Muscle of arm (tissue), 12 donors: Measurements from ENCODE around the gene EVPLL. TPM values are rescaled to one million over a fixed set of nuclear protein-coding genes. Genes with fewer than 3 reads are reported as not detected.
A peak's percentile ranks its signal among the peaks of the same experiment; 100 is the strongest.
"Not testable (repeated sequence)": the region's sequence is repeated elsewhere in the genome, so short reads cannot be mapped to it uniquely, and the experiment has no call there.

ENCODE experiments used
- DNase-seq: peaks from one replicate; pipeline ENCODE4 v3.0.0-alpha.2; 2013
- polyA plus RNA-seq, 12 donors: library from polyadenylated mRNA; unstranded; fragments of 120-200 nt; gene quantifications; one replicate each; pipeline ENCODE4 v1.2.1, GENCODE V29; 2013; ENCODE audit not compliant: insufficient read length in 12 of 12

Gene EVPLL
- polyA plus RNA-seq, 12 donors = 0.43 to 1.2 (median 0.45) TPM; not detected in 9

- DNase-seq = not testable (repeated sequence)
Observed at GRCh38 chr17:18378614-18379013, 1.0 kb downstream of the EVPLL start.

GRCh38 chr17:18379246-18380146, 1.9 kb downstream of the EVPLL start:
- no peak for DNase-seq

GRCh38 chr17:18380471-18381157, 3.0 kb downstream of the EVPLL start:
- no peak for DNase-seq

GRCh38 chr17:18381158-18381952, 3.8 kb downstream of the EVPLL start:
- DNase-seq = no peak

- no peak for DNase-seq
Observed at GRCh38 chr17:18381953-18382245, 4.3 kb downstream of the EVPLL start.

GRCh38 chr17:18382441-18383078, 5.0 kb downstream of the EVPLL start:
- DNase-seq = no peak

GRCh38 chr17:18383079-18383481, 5.5 kb downstream of the EVPLL start:
- DNase-seq = not testable (repeated sequence)

GRCh38 chr17:18384271-18384670, 6.7 kb downstream of the EVPLL start:
- not testable (repeated sequence) for DNase-seq

GRCh38 chr17:18387583-18387982, 10.0 kb downstream of the EVPLL start:
- not testable (repeated sequence) for DNase-seq

GRCh38 chr17:18388266-18388665, 10.7 kb downstream of the EVPLL start:
- not testable (repeated sequence) for DNase-seq

- not testable (repeated sequence) for DNase-seq
Observed at GRCh38 chr17:18388728-18389127, 11.2 kb downstream of the EVPLL start.

- not testable (repeated sequence) for DNase-seq
Observed at GRCh38 chr17:18401872-18402590, 24.5 kb downstream of the EVPLL start.

- DNase-seq = not testable (repeated sequence)
Observed at GRCh38 chr17:18403166-18403565, 25.6 kb downstream of the EVPLL start.

- not testable (repeated sequence) for DNase-seq
Observed at GRCh38 chr17:18403604-18404003, 26.0 kb downstream of the EVPLL start.

- not testable (repeated sequence) for DNase-seq
Observed at GRCh38 chr17:18408906-18409305, 31.3 kb downstream of the EVPLL start.

- not testable (repeated sequence) for DNase-seq
Observed at GRCh38 chr17:18409321-18409720, 31.7 kb downstream of the EVPLL start.

- DNase-seq = peak; percentile 51
Observed at GRCh38 chr17:18410736-18411135, 33.2 kb downstream of the EVPLL start.

GRCh38 chr17:18411377-18411864, 33.8 kb downstream of the EVPLL start:
- peak; percentile 81 for DNase-seq

GRCh38 chr17:18412001-18412538, 34.5 kb downstream of the EVPLL start:
- DNase-seq = not testable (repeated sequence)

GRCh38 chr17:18421521-18421920, 43.9 kb downstream of the EVPLL start:
- not testable (repeated sequence) for DNase-seq
